ENCODE data around the gene CD300C.
"Not testable (repeated sequence)": the region's sequence is repeated elsewhere in the genome, so short reads cannot be mapped to it uniquely, and the experiment has no call there.

Gene CD300C

GRCh38 chr17:74565126-74565525 is 19.2 kb upstream of the CD300C start:
- Histone ChIP-seq H3K4me3 (no peak overlapping the region), H3K27ac (no peak overlapping the region)

- Histone ChIP-seq H3K27ac (no peak overlapping the region), H3K4me3 (no peak overlapping the region)
Observed at GRCh38 chr17:74563358-74563757, 17.4 kb upstream of the CD300C start.

- H3K27ac ChIP-seq, result no peak overlapping the region
- H3K4me3 ChIP-seq, result no peak overlapping the region
Observed at GRCh38 chr17:74561586-74561985, 15.7 kb upstream of the CD300C start.

GRCh38 chr17:74558882-74559519 is 13.1 kb upstream of the CD300C start:
- Histone ChIP-seq H3K27ac (no peak overlapping the region), H3K4me3 (no peak overlapping the region)

GRCh38 chr17:74558402-74558801 is 12.5 kb upstream of the CD300C start:
- not testable (repeated sequence) for H3K4me3 ChIP-seq, H3K27ac ChIP-seq

GRCh38 chr17:74555427-74555940 is 9.6 kb upstream of the CD300C start:
- no peak overlapping the region for H3K4me3 ChIP-seq
- no peak overlapping the region for H3K27ac ChIP-seq

GRCh38 chr17:74554909-74555308 is 9.0 kb upstream of the CD300C start:
- Histone ChIP-seq H3K27ac (no peak overlapping the region), H3K4me3 (no peak overlapping the region)

GRCh38 chr17:74552037-74552436 is 6.1 kb upstream of the CD300C start:
- Histone ChIP-seq H3K4me3 (no peak overlapping the region), H3K27ac (no peak overlapping the region)

GRCh38 chr17:74550602-74551001 is 4.7 kb upstream of the CD300C start:
- H3K4me3 ChIP-seq, result no peak overlapping the region
- no peak overlapping the region for H3K27ac ChIP-seq

GRCh38 chr17:74549343-74549742 is 3.4 kb upstream of the CD300C start:
- Histone ChIP-seq H3K27ac (no peak overlapping the region), H3K4me3 (no peak overlapping the region)

GRCh38 chr17:74547736-74548135 is 1.8 kb upstream of the CD300C start:
- no peak overlapping the region for H3K4me3 ChIP-seq
- H3K27ac ChIP-seq, result no peak overlapping the region

- Histone ChIP-seq H3K4me3 (no peak overlapping the region), H3K27ac (no peak overlapping the region)
Observed at GRCh38 chr17:74547264-74547663, 1.3 kb upstream of the CD300C start.

GRCh38 chr17:74546586-74546985 is 671 bp upstream of the CD300C start:
- Histone ChIP-seq H3K27ac (peak overlapping the region in 4 of 21 experiments; percentile 45 to 70 (median 48)), H3K4me3 (no peak overlapping the region)

GRCh38 chr17:74544991-74545842 is 698 bp downstream of the CD300C start:
- Histone ChIP-seq H3K4me3 (peak overlapping the region in 3 of 7 experiments; percentile 6 to 13 (median 8)), H3K27ac (peak overlapping the region in 13 of 21 experiments; percentile 15 to 70 (median 40))

- Histone ChIP-seq H3K27ac (no peak overlapping the region), H3K4me3 (no peak overlapping the region)
Observed at GRCh38 chr17:74543891-74544760, 1.8 kb downstream of the CD300C start.

GRCh38 chr17:74543406-74543805 is 2.5 kb downstream of the CD300C start:
- no peak overlapping the region for H3K4me3 ChIP-seq
- H3K27ac ChIP-seq, result no peak overlapping the region

- H3K27ac ChIP-seq, result no peak overlapping the region
- no peak overlapping the region for H3K4me3 ChIP-seq
Observed at GRCh38 chr17:74542727-74543383, 3.1 kb downstream of the CD300C start.

GRCh38 chr17:74542166-74542565 is 3.7 kb downstream of the CD300C start:
- Histone ChIP-seq H3K27ac (no peak overlapping the region), H3K4me3 (no peak overlapping the region)

Data from skin epidermis (tissue), 12 donors.